Stimulated activated CD8-positive, alpha-beta memory T cell treated with anti-CD3 and anti-CD28 coated beads, Interleukin-2, amount 100 ng/mL, for 1 hour (primary cell): Measurements from ENCODE around the gene CAMSAP2.

Experiments
- DNase-seq, 2 donors: peaks; one replicate each; pipeline ENCODE4 v3.0.0-alpha.2; 2020; ENCODE audit warnings: low read depth in 2 of 2

Gene CAMSAP2

GRCh38 chr1:200849430-200849829, 110.7 kb downstream of the CAMSAP2 start:
- no peak for DNase-seq

GRCh38 chr1:200850554-200850953, 111.9 kb downstream of the CAMSAP2 start:
- DNase-seq: no peak

GRCh38 chr1:200856716-200857357, 118.1 kb downstream of the CAMSAP2 start:
- no peak for DNase-seq

- DNase-seq: no peak
Observed at GRCh38 chr1:200857804-200858203, 119.1 kb downstream of the CAMSAP2 start.

- no peak for DNase-seq
Observed at GRCh38 chr1:200861937-200862647, 123.4 kb downstream of the CAMSAP2 start.

GRCh38 chr1:200862713-200863415, 124.2 kb downstream of the CAMSAP2 start:
- no peak for DNase-seq

- DNase-seq: no peak
Observed at GRCh38 chr1:200866116-200866515, 127.4 kb downstream of the CAMSAP2 start.

- DNase-seq: no peak
Observed at GRCh38 chr1:200866521-200866920, 127.8 kb downstream of the CAMSAP2 start.

- DNase-seq: no peak
Observed at GRCh38 chr1:200867018-200867811, 128.5 kb downstream of the CAMSAP2 start.

- DNase-seq: no peak
Observed at GRCh38 chr1:200869376-200869752, 130.7 kb downstream of the CAMSAP2 start.

GRCh38 chr1:200869753-200870391, 131.2 kb downstream of the CAMSAP2 start:
- DNase-seq: no peak

- DNase-seq: no peak
Observed at GRCh38 chr1:200872446-200873115, 133.9 kb downstream of the CAMSAP2 start, which contains the start of gene GPR25. Gene GPR25 (plus strand): TSS chr1:200872981. CDS start chr1:200873038, 57 bp downstream.

GRCh38 chr1:200873116-200873670, 134.5 kb downstream of the CAMSAP2 start:
- no peak for DNase-seq

- no peak for DNase-seq
Observed at GRCh38 chr1:200873671-200874397, 135.1 kb downstream of the CAMSAP2 start.

- DNase-seq: no peak
Observed at GRCh38 chr1:200874694-200875093, 136.0 kb downstream of the CAMSAP2 start.

GRCh38 chr1:200875416-200875815, 136.7 kb downstream of the CAMSAP2 start:
- no peak for DNase-seq

- DNase-seq: no peak
Observed at GRCh38 chr1:200877010-200877409, 138.3 kb downstream of the CAMSAP2 start.

- no peak for DNase-seq
Observed at GRCh38 chr1:200877839-200878551, 139.3 kb downstream of the CAMSAP2 start.

- DNase-seq: no peak
Observed at GRCh38 chr1:200880212-200880611, 141.5 kb downstream of the CAMSAP2 start.
